HEK293T (cell line): ENCODE data around the gene TESK2.

Experiments used
- ARNT ChIP-seq: fragments of 450-650 bp; IDR thresholded peaks from 2 replicates; pipeline ENCODE4 v1.6.1; 2017; ENCODE audit warnings: mild to moderate bottlenecking
- BHLHE40 ChIP-seq: fragments of 450-650 bp; IDR thresholded peaks from 2 replicates; pipeline ENCODE4 v1.6.1; 2016; ENCODE audit warnings: mild to moderate bottlenecking, moderate library complexity, borderline replicate concordance
- CTBP1 ChIP-seq: fragments of 450-650 bp; IDR thresholded peaks from 2 replicates; pipeline ENCODE4 v1.6.1; 2016; ENCODE audit warnings: borderline replicate concordance
- ELF4 ChIP-seq: fragments of 450-650 bp; IDR thresholded peaks from 2 replicates; pipeline ENCODE4 v1.6.1; 2017; ENCODE audit warnings: antibody characterized with exemption
- FOXA1 ChIP-seq: fragments of 450-650 bp; IDR thresholded peaks from 2 replicates; pipeline ENCODE4 v1.6.1; 2016; ENCODE audit warnings: mild to moderate bottlenecking
- FOXK2 ChIP-seq: fragments of 450-650 bp; IDR thresholded peaks from 2 replicates; pipeline ENCODE4 v1.6.1; 2016; ENCODE audit warnings: mild to moderate bottlenecking
- FOXM1 ChIP-seq: fragments of 450-650 bp; IDR thresholded peaks from 2 replicates; pipeline ENCODE4 v1.6.1; 2017; ENCODE audit warnings: mild to moderate bottlenecking, borderline replicate concordance
- HDGF ChIP-seq: fragments of 450-650 bp; IDR thresholded peaks from 2 replicates; pipeline ENCODE4 v1.6.1; 2017; ENCODE audit warnings: antibody characterized with exemption, borderline replicate concordance
- LEF1 ChIP-seq: fragments of 450-650 bp; IDR thresholded peaks from 2 replicates; pipeline ENCODE4 v1.6.1; 2017; ENCODE audit warnings: mild to moderate bottlenecking, borderline replicate concordance
- NFRKB ChIP-seq: fragments of 450-650 bp; IDR thresholded peaks from 2 replicates; pipeline ENCODE4 v1.6.1; 2016; ENCODE audit warnings: mild to moderate bottlenecking, moderate library complexity
- SP1 ChIP-seq: fragments of 450-650 bp; IDR thresholded peaks from 2 replicates; pipeline ENCODE4 v1.6.1; 2017
- SUZ12 ChIP-seq: fragments of 450-650 bp; IDR thresholded peaks from 2 replicates; pipeline ENCODE4 v1.6.1; 2016; ENCODE audit warnings: mild to moderate bottlenecking
- ZNF384 ChIP-seq: fragments of 450-650 bp; IDR thresholded peaks from 2 replicates; pipeline ENCODE4 v1.6.1; 2016
- TF ChIP-seq, protein P1 (sequence below): fragments of 450-650 bp; IDR thresholded peaks from 2 replicates; pipeline ENCODE4 v1.6.1; 2016

DNA sequence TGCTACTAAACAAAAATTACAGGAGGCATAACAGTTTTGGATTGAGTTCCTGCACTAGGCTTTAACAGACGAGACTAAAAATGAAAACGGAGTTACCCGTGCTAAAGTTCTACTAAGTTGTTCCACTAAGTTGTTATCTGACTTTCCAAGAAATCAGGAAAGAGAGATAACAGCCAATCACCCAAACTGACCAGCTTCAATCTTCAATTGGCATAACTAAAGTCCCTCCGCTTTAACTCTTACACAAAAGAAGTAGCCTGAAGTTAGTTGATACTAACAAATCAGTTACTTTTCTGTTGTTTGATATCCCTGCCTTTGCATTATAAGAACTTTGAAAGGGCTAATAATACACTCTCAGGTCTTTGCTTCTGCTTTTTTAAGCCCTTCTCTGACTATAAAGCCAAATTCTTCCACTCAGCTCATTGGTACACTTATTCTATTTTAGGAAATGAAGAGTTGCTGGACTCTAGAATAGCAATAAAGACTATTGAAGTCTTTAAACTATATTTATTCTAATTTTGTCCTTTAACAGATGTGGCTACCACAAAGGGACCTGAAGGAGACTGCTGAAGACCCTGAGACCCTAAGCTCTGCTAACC lies 61.3 kb downstream of the TESK2 start:
- TF ChIP-seq FOXA1 (no peak), CTBP1 (no peak), FOXM1 (no peak), HDGF (no peak), FOXK2 (no peak), BHLHE40 (no peak), ELF4 (no peak), SUZ12 (no peak), LEF1 (no peak), SP1 (no peak), ZNF384 (no peak), ARNT (no peak), NFRKB (no peak)
- TF ChIP-seq, protein P1, sequence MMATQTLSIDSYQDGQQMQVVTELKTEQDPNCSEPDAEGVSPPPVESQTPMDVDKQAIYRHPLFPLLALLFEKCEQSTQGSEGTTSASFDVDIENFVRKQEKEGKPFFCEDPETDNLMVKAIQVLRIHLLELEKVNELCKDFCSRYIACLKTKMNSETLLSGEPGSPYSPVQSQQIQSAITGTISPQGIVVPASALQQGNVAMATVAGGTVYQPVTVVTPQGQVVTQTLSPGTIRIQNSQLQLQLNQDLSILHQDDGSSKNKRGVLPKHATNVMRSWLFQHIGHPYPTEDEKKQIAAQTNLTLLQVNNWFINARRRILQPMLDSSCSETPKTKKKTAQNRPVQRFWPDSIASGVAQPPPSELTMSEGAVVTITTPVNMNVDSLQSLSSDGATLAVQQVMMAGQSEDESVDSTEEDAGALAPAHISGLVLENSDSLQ, result no peak
